ENCODE results near the gene NCKAP5.

Gene NCKAP5

DNA sequence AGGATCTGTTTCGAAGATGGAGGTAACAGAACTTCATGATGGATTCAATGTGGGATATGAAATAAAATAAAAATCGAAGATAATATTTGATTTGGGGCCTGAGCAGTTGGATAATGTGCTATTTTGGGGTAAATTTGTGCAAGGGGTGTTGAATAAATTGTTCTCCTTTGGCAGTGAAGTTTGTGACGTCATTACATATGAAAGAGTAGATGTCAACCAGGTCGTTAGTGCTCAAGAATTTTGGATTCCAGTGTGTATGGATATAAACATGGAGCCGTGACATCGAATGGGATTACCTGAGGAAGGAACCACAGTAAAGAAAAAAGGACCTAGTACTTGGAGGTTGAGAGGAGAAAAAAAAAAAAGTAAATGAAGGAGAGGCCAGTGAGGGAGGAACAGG is 253.0 kb downstream of the NCKAP5 start:
- TF ChIP-seq, protein P1, sequence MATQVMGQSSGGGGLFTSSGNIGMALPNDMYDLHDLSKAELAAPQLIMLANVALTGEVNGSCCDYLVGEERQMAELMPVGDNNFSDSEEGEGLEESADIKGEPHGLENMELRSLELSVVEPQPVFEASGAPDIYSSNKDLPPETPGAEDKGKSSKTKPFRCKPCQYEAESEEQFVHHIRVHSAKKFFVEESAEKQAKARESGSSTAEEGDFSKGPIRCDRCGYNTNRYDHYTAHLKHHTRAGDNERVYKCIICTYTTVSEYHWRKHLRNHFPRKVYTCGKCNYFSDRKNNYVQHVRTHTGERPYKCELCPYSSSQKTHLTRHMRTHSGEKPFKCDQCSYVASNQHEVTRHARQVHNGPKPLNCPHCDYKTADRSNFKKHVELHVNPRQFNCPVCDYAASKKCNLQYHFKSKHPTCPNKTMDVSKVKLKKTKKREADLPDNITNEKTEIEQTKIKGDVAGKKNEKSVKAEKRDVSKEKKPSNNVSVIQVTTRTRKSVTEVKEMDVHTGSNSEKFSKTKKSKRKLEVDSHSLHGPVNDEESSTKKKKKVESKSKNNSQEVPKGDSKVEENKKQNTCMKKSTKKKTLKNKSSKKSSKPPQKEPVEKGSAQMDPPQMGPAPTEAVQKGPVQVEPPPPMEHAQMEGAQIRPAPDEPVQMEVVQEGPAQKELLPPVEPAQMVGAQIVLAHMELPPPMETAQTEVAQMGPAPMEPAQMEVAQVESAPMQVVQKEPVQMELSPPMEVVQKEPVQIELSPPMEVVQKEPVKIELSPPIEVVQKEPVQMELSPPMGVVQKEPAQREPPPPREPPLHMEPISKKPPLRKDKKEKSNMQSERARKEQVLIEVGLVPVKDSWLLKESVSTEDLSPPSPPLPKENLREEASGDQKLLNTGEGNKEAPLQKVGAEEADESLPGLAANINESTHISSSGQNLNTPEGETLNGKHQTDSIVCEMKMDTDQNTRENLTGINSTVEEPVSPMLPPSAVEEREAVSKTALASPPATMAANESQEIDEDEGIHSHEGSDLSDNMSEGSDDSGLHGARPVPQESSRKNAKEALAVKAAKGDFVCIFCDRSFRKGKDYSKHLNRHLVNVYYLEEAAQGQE (IDR thresholded peaks at IDR 0.05; ENCODE audit: low read depth): no peak
- TF ChIP-seq, protein P2, sequence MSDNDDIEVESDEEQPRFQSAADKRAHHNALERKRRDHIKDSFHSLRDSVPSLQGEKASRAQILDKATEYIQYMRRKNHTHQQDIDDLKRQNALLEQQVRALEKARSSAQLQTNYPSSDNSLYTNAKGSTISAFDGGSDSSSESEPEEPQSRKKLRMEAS (IDR thresholded peaks at IDR 0.05): no peak
- no peak for TF ChIP-seq YY1 (IDR thresholded peaks at IDR 0.05; ENCODE audit: low read depth)
- no peak for TF ChIP-seq FOXM1 (IDR thresholded peaks at IDR 0.05; ENCODE audit: borderline replicate concordance, low read depth)
- no peak for TF ChIP-seq TEAD4 (IDR thresholded peaks at IDR 0.05)

GRCh38 chr2:133314795-133315194 is 253.5 kb downstream of the NCKAP5 start:
- TF ChIP-seq CEBPB (IDR thresholded peaks at IDR 0.05): no peak
- TF ChIP-seq YY1 (IDR thresholded peaks at IDR 0.05; ENCODE audit: low read depth): no peak
- no peak for TF ChIP-seq USF1 (IDR thresholded peaks at IDR 0.05)
- no peak for TF ChIP-seq EP300 (IDR thresholded peaks at IDR 0.05; ENCODE audit: borderline replicate concordance)
- TF ChIP-seq, protein P1 (IDR thresholded peaks at IDR 0.05; ENCODE audit: low read depth): no peak
- TF ChIP-seq TCF12 (IDR thresholded peaks at IDR 0.05; ENCODE audit: low read depth): no peak
- TF ChIP-seq CREB1 (IDR thresholded peaks at IDR 0.05; ENCODE audit: low read depth): no peak
- TF ChIP-seq RAD21 (IDR thresholded peaks at IDR 0.05; ENCODE audit: low read depth): no peak
- TF ChIP-seq ZBTB7A (IDR thresholded peaks at IDR 0.05; ENCODE audit: low read depth): no peak

- TF ChIP-seq CEBPB (IDR thresholded peaks at IDR 0.05) (no peak), TCF12 (IDR thresholded peaks at IDR 0.05; ENCODE audit: low read depth) (no peak), ZBTB7A (IDR thresholded peaks at IDR 0.05; ENCODE audit: low read depth) (no peak), FOXM1 (IDR thresholded peaks at IDR 0.05; ENCODE audit: borderline replicate concordance, low read depth) (no peak), RAD21 (IDR thresholded peaks at IDR 0.05; ENCODE audit: low read depth) (no peak), USF1 (IDR thresholded peaks at IDR 0.05) (no peak), NFIC (IDR thresholded peaks at IDR 0.05) (no peak), TAF1 (IDR thresholded peaks at IDR 0.05; ENCODE audit: low read depth) (no peak), EP300 (IDR thresholded peaks at IDR 0.05; ENCODE audit: borderline replicate concordance) (no peak), EGR1 (IDR thresholded peaks at IDR 0.05) (no peak), TEAD4 (IDR thresholded peaks at IDR 0.05) (no peak), CREB1 (IDR thresholded peaks at IDR 0.05; ENCODE audit: low read depth) (no peak), YY1 (IDR thresholded peaks at IDR 0.05; ENCODE audit: low read depth) (no peak)
- TF ChIP-seq, protein P1 (IDR thresholded peaks at IDR 0.05; ENCODE audit: low read depth): no peak
- TF ChIP-seq, protein P2 (IDR thresholded peaks at IDR 0.05): no peak
Observed at GRCh38 chr2:133312038-133312729, 256.1 kb downstream of the NCKAP5 start.

DNA sequence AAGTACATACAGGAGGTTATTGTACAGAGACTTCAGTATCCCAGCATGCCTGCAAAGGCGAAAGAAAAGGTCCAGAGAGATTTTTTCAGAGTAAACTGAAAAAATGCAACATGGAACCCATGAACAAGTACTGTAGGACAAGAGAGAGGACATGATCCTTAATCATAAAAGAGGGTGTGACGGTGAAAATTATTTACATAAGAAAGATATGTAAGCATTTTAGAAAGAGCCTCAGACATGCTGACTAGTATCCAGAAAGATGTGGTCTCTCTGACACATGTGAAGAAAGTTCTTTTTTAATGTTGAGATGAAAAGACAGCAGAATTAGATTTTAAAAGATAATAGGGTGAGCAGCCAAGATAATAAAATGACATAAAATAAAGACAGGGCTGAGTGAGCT is 262.0 kb downstream of the NCKAP5 start:
- TF ChIP-seq FOXM1 (IDR thresholded peaks at IDR 0.05; ENCODE audit: borderline replicate concordance, low read depth) (no peak), RAD21 (IDR thresholded peaks at IDR 0.05; ENCODE audit: low read depth) (no peak), ZBTB7A (IDR thresholded peaks at IDR 0.05; ENCODE audit: low read depth) (no peak), TAF1 (IDR thresholded peaks at IDR 0.05; ENCODE audit: low read depth) (no peak), USF1 (IDR thresholded peaks at IDR 0.05) (no peak), TEAD4 (IDR thresholded peaks at IDR 0.05) (no peak), CEBPB (IDR thresholded peaks at IDR 0.05) (no peak), TCF12 (IDR thresholded peaks at IDR 0.05; ENCODE audit: low read depth) (no peak), EGR1 (IDR thresholded peaks at IDR 0.05) (no peak), CREB1 (IDR thresholded peaks at IDR 0.05; ENCODE audit: low read depth) (no peak), YY1 (IDR thresholded peaks at IDR 0.05; ENCODE audit: low read depth) (no peak), EP300 (IDR thresholded peaks at IDR 0.05; ENCODE audit: borderline replicate concordance) (no peak), NFIC (IDR thresholded peaks at IDR 0.05) (no peak)
- TF ChIP-seq, protein P1 (IDR thresholded peaks at IDR 0.05; ENCODE audit: low read depth): no peak
- TF ChIP-seq, protein P2 (IDR thresholded peaks at IDR 0.05): no peak
